Lower leg skin (tissue), 4 donors: Measurements from ENCODE around the gene ARHGEF12. TPM values are rescaled to one million over a fixed set of nuclear protein-coding genes. Genes with fewer than 3 reads are reported as not detected.

Source experiments
- DNase-seq, 2 donors: peaks; one replicate each; pipeline ENCODE4 v3.0.0-alpha.2; 2019; ENCODE audit warnings: low spot score in 2 of 2
- H3K4me3 ChIP-seq: fragments of 200-600 bp; sonication (generic); 2 replicates; pipeline ENCODE4 v1.5.1; 2017; ENCODE audit warnings: mild to moderate bottlenecking, low read depth; ENCODE audit not compliant: poor library complexity, severe bottlenecking
- POLR2A ChIP-seq, 2 donors: fragments of 450-650 bp; IDR thresholded peaks; one replicate each; pipeline ENCODE4 v1.6.1; 2016 to 2017; ENCODE audit warnings: antibody characterized with exemption in 2 of 2, mild to moderate bottlenecking in 1 of 2, moderate library complexity in 1 of 2
- WGBS, 2 donors: methylation state at CpG; one replicate each; pipeline ENCODE4 v1.1.5; 2018; 5-methylcytosine and 5-hydroxymethylcytosine counted together
- intact Hi-C: fragments of 100-400 bp; cut with DNase I; formaldehyde crosslinking; loops from one replicate; pipeline ENCODE4 v1.15.0; 2023; ENCODE audit warnings: low total_unique reads
- total RNA-seq, 4 donors: library from RNA; depleted of rRNA; stranded (reverse); fragments of >200 nt; gene quantifications; one replicate each; pipeline ENCODE4 v1.1.0, GENCODE V29; 2016
- TF ChIP-seq, protein P1 (sequence below), 3 donors: fragments of 450-650 bp; IDR thresholded peaks; one replicate each; pipeline ENCODE4 v1.5.1; 2016; ENCODE audit warnings: antibody characterized with exemption in 3 of 3, mild to moderate bottlenecking in 3 of 3, moderate library complexity in 2 of 3

Gene ARHGEF12
- total RNA-seq, 4 donors from 2014 or later = 124 to 153 (median 132) TPM

DNA sequence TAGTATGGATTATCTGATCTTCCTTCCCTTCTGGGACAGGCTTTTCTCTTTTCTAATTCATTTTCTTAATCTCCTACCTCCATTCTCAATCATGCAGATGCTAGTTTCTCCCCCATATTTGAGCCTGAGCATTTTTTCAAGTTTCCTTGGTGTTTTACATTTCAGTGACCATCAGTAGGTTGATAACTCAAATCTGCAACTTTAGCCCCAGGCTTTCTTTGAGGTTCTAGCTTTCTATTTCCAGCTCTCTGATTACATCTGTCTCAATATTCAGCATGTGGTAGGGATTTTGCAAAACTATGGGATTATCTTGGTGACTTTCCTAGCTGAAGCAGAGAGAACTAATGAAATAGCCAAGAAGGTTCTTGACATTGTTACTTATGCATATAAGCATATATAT is 67.8 kb downstream of the ARHGEF12 start:
- TF ChIP-seq POLR2A (IDR thresholded peaks at IDR 0.05) = no peak
- TF ChIP-seq, protein P1, sequence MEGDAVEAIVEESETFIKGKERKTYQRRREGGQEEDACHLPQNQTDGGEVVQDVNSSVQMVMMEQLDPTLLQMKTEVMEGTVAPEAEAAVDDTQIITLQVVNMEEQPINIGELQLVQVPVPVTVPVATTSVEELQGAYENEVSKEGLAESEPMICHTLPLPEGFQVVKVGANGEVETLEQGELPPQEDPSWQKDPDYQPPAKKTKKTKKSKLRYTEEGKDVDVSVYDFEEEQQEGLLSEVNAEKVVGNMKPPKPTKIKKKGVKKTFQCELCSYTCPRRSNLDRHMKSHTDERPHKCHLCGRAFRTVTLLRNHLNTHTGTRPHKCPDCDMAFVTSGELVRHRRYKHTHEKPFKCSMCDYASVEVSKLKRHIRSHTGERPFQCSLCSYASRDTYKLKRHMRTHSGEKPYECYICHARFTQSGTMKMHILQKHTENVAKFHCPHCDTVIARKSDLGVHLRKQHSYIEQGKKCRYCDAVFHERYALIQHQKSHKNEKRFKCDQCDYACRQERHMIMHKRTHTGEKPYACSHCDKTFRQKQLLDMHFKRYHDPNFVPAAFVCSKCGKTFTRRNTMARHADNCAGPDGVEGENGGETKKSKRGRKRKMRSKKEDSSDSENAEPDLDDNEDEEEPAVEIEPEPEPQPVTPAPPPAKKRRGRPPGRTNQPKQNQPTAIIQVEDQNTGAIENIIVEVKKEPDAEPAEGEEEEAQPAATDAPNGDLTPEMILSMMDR (IDR thresholded peaks at IDR 0.05) = no peak
- intact Hi-C loops = no loop called here
- DNase-seq = no peak
- H3K4me3 ChIP-seq = no peak overlapping the region

DNA sequence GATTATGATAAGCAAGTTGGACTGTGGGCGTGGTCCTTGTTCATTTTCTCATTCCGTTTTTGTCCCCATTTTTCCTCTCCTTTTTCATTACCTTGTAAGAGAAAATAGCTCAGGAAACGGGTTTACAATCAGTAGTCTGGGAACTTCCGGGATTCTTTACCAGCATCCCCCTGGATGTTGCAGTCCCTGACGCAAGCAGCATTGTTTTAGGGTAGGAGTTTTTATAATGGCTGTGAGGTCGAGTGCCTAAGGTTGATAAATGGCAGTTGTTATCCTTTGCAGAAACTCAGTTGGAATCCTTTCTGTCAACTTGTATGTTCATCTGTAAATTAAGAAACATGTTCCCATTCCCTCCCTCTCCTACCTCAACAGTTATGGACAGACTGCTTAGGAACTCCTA is 68.3 kb downstream of the ARHGEF12 start:
- intact Hi-C loops = no loop called here
- no peak overlapping the region for H3K4me3 ChIP-seq
- DNase-seq = no peak
- no peak for TF ChIP-seq POLR2A (IDR thresholded peaks at IDR 0.05)
- TF ChIP-seq, protein P1 (IDR thresholded peaks at IDR 0.05) = no peak
- 52 to 61% methylated on average over 6 of the region's 6 CpGs for WGBS, 2 donors

DNA sequence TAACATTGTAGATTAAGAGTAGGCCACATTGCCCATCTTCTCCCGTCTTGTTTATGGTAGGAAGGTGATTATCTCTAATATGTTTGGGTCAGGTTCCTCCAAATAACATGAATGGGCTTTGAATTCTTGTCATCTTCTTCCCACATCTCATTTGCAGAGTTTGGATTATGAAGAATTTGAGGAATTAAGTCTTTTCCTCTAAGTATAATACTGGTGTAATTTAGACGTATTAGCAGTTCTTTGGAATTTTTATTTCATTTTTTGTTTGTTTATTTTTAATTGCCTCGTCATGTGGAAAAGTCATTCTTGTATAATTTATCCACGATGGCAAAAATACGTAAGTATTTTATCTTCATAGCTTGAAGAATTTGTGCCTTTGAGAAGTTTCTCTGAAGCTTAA is 73.4 kb downstream of the ARHGEF12 start:
- WGBS, 2 donors = 86 to 88% methylated on average over 5 of the region's 5 CpGs
- H3K4me3 ChIP-seq = no peak overlapping the region
- TF ChIP-seq POLR2A (IDR thresholded peaks at IDR 0.05) = no peak
- DNase-seq = no peak
- intact Hi-C loops = no loop called here

DNA sequence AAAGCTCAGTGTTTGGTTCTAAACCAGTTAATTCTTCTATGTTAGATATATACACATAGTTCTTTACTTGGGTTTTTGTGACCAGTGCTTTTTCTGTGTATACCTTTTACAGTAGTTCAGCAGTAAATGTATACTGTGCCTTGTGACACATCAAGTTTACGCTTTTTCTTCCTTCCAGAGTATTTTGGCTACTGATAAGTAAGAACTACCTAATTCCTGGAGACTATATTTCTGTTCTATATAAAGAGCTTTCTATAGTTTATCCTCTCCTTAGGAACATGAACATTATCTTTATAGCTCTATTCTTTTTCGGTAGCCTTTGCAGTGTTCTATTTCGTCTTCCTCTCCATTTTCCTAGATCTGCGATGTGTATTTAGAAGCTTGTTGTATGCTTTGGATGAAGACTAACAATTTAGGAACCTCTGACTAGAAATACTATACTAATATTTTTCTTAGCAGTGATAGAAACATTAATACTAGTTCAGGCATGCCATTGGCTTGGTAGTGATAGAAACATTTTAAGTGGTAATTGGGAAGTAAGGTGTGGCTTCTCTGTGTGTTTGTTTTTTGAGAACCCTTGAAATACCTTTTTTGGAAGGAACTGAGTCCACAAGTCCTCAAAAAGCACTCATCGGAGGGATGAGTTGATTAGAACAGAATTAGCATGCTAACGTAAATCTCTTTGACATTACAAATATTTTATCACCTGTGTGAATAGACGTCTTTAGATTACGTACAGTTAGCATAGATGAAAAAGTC is 74.6 kb downstream of the ARHGEF12 start:
- no peak overlapping the region for H3K4me3 ChIP-seq
- no peak for TF ChIP-seq POLR2A (IDR thresholded peaks at IDR 0.05)
- TF ChIP-seq, protein P1 (IDR thresholded peaks at IDR 0.05) = no peak
- 59 to 67% methylated on average over 8 of the region's 8 CpGs for WGBS, 2 donors
- DNase-seq = no peak
- intact Hi-C loops = no loop called here

DNA sequence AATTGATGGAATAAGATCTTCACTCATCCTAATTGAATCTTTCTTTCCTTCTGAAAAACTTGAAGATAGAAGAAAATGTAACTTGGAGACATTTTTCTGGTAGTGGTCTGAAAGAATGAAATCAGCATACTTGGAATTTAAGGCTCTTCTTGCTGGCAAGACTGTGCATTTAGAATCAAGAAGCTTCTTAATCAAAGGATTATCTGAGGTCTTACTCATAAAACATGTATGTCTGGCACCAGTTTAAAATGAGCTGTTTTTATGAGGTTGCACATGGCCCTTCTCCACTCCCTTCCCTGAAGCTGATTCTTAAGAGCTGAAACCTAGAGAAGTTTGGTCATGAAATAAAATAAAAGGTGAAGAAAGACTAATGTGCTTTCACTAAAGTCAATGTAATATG is 77.3 kb downstream of the ARHGEF12 start:
- TF ChIP-seq POLR2A (IDR thresholded peaks at IDR 0.05) = no peak
- TF ChIP-seq, protein P1 (IDR thresholded peaks at IDR 0.05) = no peak
- intact Hi-C loops = no loop called here
- H3K4me3 ChIP-seq = no peak overlapping the region
- no peak for DNase-seq

DNA sequence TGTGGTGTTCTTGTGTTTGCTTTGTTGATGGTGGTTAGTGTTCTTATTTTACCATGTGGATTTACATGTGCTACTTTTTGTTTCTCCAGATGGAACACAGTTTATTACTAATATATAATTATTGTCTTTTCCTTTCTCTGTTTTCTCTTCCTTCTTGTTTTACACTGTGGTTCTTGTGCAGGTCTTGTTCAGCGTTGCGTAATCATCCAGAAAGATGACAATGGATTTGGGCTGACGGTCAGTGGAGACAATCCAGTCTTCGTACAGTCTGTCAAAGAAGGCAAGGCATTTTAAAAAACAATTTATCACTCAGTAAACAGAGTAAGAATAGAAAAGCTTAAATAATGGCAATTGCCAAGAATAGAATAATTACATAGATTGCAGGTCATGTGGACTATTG is 84.4 kb downstream of the ARHGEF12 start:
- no peak overlapping the region for H3K4me3 ChIP-seq
- DNase-seq = no peak
- intact Hi-C loops = no loop called here
- 91 to 93% methylated on average over 4 of the region's 4 CpGs for WGBS, 2 donors
- TF ChIP-seq POLR2A (IDR thresholded peaks at IDR 0.05) = no peak
- TF ChIP-seq, protein P1 (IDR thresholded peaks at IDR 0.05) = no peak
